HG03103 (cell line): ENCODE results near the gene ZWINT.
A peak's percentile ranks its signal among the peaks of the same experiment; 100 is the strongest.

Experiments used
- ATAC-seq: cut with Tn5 transposase; IDR thresholded peaks from one replicate; pipeline ENCODE4 v1.9.1; 2021; ENCODE audit warnings: low read depth; ENCODE audit not compliant: unreplicated experiment

The ZWINT gene

GRCh38 chr10:56360967-56361612, at the start of gene ZWINT:
Gene ZWINT (minus strand): TSS chr10:56361259. CDS start chr10:56361236, 23 bp downstream.
- peak; percentile 98 for ATAC-seq

GRCh38 chr10:56383806-56384205, 22.7 kb upstream of the ZWINT start:
- ATAC-seq: no peak

- no peak for ATAC-seq
Measured at GRCh38 chr10:56370217-56371113, 9.4 kb upstream of the ZWINT start.

GRCh38 chr10:56360583-56360966, 484 bp downstream of the ZWINT start:
- ATAC-seq: no peak

GRCh38 chr10:56359837-56360236, 1.2 kb downstream of the ZWINT start:
- ATAC-seq: no peak

- ATAC-seq: no peak
Measured at GRCh38 chr10:56357018-56357417, 4.0 kb downstream of the ZWINT start.

GRCh38 chr10:56351909-56352630, 9.0 kb downstream of the ZWINT start:
- no peak for ATAC-seq

GRCh38 chr10:56349611-56350010, 11.4 kb downstream of the ZWINT start:
- ATAC-seq: no peak

GRCh38 chr10:56348101-56348500, 13.0 kb downstream of the ZWINT start:
- ATAC-seq: no peak

GRCh38 chr10:56346845-56347415, 14.1 kb downstream of the ZWINT start:
- no peak for ATAC-seq

GRCh38 chr10:56341612-56342011, 19.4 kb downstream of the ZWINT start:
- ATAC-seq: no peak

GRCh38 chr10:56329961-56330360, 31.1 kb downstream of the ZWINT start:
- no peak for ATAC-seq

GRCh38 chr10:56327118-56327517, 33.9 kb downstream of the ZWINT start:
- no peak for ATAC-seq

GRCh38 chr10:56319386-56319785, 41.7 kb downstream of the ZWINT start:
- ATAC-seq: peak; percentile 88

- ATAC-seq: peak; percentile 15
Measured at GRCh38 chr10:56318816-56319215, 42.2 kb downstream of the ZWINT start.

- no peak for ATAC-seq
Measured at GRCh38 chr10:56317603-56318002, 43.5 kb downstream of the ZWINT start.

- no peak for ATAC-seq
Measured at GRCh38 chr10:56316603-56317002, 44.5 kb downstream of the ZWINT start.
